ENCODE data around the gene SMAD6.

The SMAD6 gene

GRCh38 chr15:66706840-66707239, 4.8 kb downstream of the SMAD6 start:
- CTCF ChIA-PET = interaction anchor here (0.5 to 6.0 kb wide), 20 partner anchors 8 to 1046 kb away, joined by 3 to 63 read pairs (median 4); no protein-coding TSS in a partner anchor
- Histone ChIP-seq H3K27ac (ENCODE audit: extremely low read depth, low read depth, low read length) (peak overlapping the region; percentile 57), H3K36me3 (ENCODE audit: control insufficient read depth in 2 of 2, insufficient read depth in 1 of 2, low read length in 2 of 2) (peaks cover 0 to 57% of the 10 kb centered on the region in 2 experiments; a peak in 1 of 3 replicates), H3K4me1 (ENCODE audit: control insufficient read depth, insufficient read depth, low read length) (peaks cover 32% of the 10 kb centered on the region), H3K9me3 (ENCODE audit: control insufficient read depth, insufficient read depth, low read depth, low read length) (no peaks in the 10 kb centered on the region), H3K4me3 (ENCODE audit: low read depth, low read length) (no peak overlapping the region)
- TF ChIP-seq, protein P1, sequence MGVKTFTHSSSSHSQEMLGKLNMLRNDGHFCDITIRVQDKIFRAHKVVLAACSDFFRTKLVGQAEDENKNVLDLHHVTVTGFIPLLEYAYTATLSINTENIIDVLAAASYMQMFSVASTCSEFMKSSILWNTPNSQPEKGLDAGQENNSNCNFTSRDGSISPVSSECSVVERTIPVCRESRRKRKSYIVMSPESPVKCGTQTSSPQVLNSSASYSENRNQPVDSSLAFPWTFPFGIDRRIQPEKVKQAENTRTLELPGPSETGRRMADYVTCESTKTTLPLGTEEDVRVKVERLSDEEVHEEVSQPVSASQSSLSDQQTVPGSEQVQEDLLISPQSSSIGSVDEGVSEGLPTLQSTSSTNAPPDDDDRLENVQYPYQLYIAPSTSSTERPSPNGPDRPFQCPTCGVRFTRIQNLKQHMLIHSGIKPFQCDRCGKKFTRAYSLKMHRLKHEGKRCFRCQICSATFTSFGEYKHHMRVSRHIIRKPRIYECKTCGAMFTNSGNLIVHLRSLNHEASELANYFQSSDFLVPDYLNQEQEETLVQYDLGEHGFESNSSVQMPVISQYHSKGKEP (tag by site-specific recombination; IDR thresholded peaks at IDR 0.05) = no peak
- peak; percentile 77; the same call in 1 of the 2 replicates for TF ChIP-seq SP7 (tag by site-specific recombination; IDR thresholded peaks at IDR 0.05)
- TF ChIP-seq ZBTB26 (tag by site-specific recombination; optimal IDR thresholded peaks at IDR 0.05) = peak; percentile 0
- peak; percentile 56 for TF ChIP-seq ZBTB20 (tag by site-specific recombination; IDR thresholded peaks at IDR 0.05)
- peak; percentile 48 for TF ChIP-seq ZNF335 (tag by site-specific recombination; conservative IDR thresholded peaks at IDR 0.05)
- POLR2A ChIA-PET = interaction anchor here (0.8 to 1.3 kb wide), 6 partner anchors 10 to 208 kb away, joined by 3 to 6 read pairs (median 4); no protein-coding TSS in a partner anchor

DNA sequence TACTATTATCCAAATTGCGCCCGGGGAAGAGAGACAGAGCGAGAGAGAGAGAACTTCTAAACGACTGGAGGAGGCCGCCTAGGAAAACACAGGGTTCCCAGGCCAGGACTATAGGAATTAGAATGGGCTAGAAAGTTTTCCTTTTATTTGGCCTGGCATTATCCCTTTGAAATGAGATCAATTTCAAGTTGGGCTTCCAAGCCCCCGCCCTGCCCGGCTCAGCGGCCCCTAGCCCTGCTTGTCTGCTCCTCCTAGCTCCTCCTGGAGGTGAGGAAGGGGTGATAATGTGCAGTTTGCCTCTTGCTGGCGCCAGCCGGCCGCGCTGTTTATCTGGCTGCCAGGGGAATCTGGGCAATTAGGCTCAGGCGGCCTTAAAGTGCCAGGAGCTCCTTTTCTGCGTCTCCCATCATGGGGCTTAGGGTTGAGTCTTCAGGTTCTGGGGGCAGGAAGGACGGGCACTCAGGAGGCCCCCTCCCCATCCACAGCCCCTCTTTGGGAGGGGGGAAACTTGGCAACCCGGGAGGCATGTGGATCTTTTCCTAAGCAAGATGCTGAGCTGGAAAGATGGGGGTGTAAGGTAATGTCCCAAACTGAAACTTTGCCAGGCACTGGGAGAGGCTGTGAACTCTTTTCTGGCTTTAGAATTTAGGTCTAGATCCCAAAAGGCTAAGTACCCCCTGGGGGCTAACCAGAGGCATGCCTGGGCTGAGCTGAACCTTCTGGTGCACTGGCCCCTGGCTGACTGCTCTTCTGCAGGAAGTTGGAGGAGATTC, 5.5 kb downstream of the SMAD6 start:
- Histone ChIP-seq H3K27ac (ENCODE audit: extremely low read depth, low read depth, low read length) (peak overlapping the region; percentile 27), H3K36me3 (ENCODE audit: control insufficient read depth in 2 of 2, insufficient read depth in 1 of 2, low read length in 2 of 2) (peaks cover 0 to 62% of the 10 kb centered on the region in 2 experiments; a peak in 2 of 3 replicates), H3K4me3 (ENCODE audit: low read depth, low read length) (no peak overlapping the region), H3K9me3 (ENCODE audit: control insufficient read depth, insufficient read depth, low read depth, low read length) (no peaks in the 10 kb centered on the region), H3K4me1 (ENCODE audit: control insufficient read depth, insufficient read depth, low read length) (peaks cover 32% of the 10 kb centered on the region)
- CTCF ChIA-PET = interaction anchor here (0.5 to 6.0 kb wide), 18 partner anchors 9 to 1047 kb away, joined by 3 to 63 read pairs (median 4); no protein-coding TSS in a partner anchor
- POLR2A ChIA-PET = interaction anchor here (0.8 to 1.3 kb wide), 6 partner anchors 9 to 209 kb away, joined by 3 to 6 read pairs (median 4); no protein-coding TSS in a partner anchor
- no peak for TF ChIP-seq ZNF707 (tag by site-specific recombination; IDR thresholded peaks at IDR 0.05)
- peak; percentile 57; the same call in 1 of the 2 replicates for TF ChIP-seq ZBTB48 (tag by site-specific recombination; IDR thresholded peaks at IDR 0.05)
- TF ChIP-seq ZNF335 (tag by site-specific recombination; conservative IDR thresholded peaks at IDR 0.05) = peak; percentile 65
- TF ChIP-seq ZNF660 (tag by site-specific recombination; IDR thresholded peaks at IDR 0.05) = peak; percentile 73; the same call in 1 of the 2 replicates
- peak; percentile 57; the same call in 1 of the 2 replicates for TF ChIP-seq GLIS1 (tag by site-specific recombination; IDR thresholded peaks at IDR 0.05)
- peak; percentile 41 for TF ChIP-seq PRDM10 (tag by site-specific recombination; IDR thresholded peaks at IDR 0.05)
- TF ChIP-seq ZSCAN30 (tag by site-specific recombination; IDR thresholded peaks at IDR 0.05) = peak; percentile 69; the same call in 1 of the 2 replicates
- TF ChIP-seq ZNF704 (tag by site-specific recombination; IDR thresholded peaks at IDR 0.05) = no peak
- no peak for TF ChIP-seq ZNF571 (tag by site-specific recombination; IDR thresholded peaks at IDR 0.05)
- 0 out of 2 replicates have a peak, but pooled peaks have one; percentile 25 for TF ChIP-seq ZXDB (tag by site-specific recombination; IDR thresholded peaks at IDR 0.05)
- no peak for TF ChIP-seq ZNF610 (tag by site-specific recombination; IDR thresholded peaks at IDR 0.05; ENCODE audit: borderline replicate concordance)
- peak; percentile 94 for TF ChIP-seq ZBTB17 (tag by site-specific recombination; IDR thresholded peaks at IDR 0.05)
- no peak for TF ChIP-seq ZNF37A (tag by site-specific recombination; IDR thresholded peaks at IDR 0.05)
- peak; percentile 68 for TF ChIP-seq ZNF596 (tag by site-specific recombination; IDR thresholded peaks at IDR 0.05)
- peak; percentile 65 for TF ChIP-seq ZNF366 (tag by site-specific recombination; conservative IDR thresholded peaks at IDR 0.05)
- no peak for TF ChIP-seq ZNF776 (tag by site-specific recombination; IDR thresholded peaks at IDR 0.05; ENCODE audit: borderline replicate concordance)
- peak; percentile 63 for TF ChIP-seq GLIS2 (tag by site-specific recombination; IDR thresholded peaks at IDR 0.05)
- TF ChIP-seq ZEB2 (tag by site-specific recombination; IDR thresholded peaks at IDR 0.05) = peak; percentile 76; the same call in 1 of the 2 replicates
- TF ChIP-seq PRDM1 (tag by site-specific recombination; IDR thresholded peaks at IDR 0.05) = 0 out of 2 replicates have a peak, but pooled peaks have one; percentile 12
- no peak for TF ChIP-seq ZNF174 (tag by site-specific recombination; IDR thresholded peaks at IDR 0.05)
